HepG2 (cell line): ENCODE results near the gene SLC6A9. TPM values are rescaled to one million over a fixed set of nuclear protein-coding genes. Genes with fewer than 3 reads are reported as not detected.

Experiments
- ATAC-seq: fragments of 200-7000 bp; cut with Tn5 transposase; 3 replicates; pipeline ENCODE4 v1.9.1; 2020; ENCODE audit warnings: mild to moderate bottlenecking, moderate library complexity
- BruUV-seq: library from RNA; stranded (reverse); fragments of 400-500 nt; replicated peaks from 2 replicates; lab custom pipeline; 2021; lab: Mats Ljungman, UMichigan
- CTCF ChIA-PET: fragments of 300-600 bp; formaldehyde crosslinking; extraction: SDS; loops from one replicate; lab custom pipeline; 2021; ENCODE audit warnings: low total read pairs, inconsistent platforms, low intra/inter-chr PET ratio; lab: Yijun Ruan, JAX
- POLR2A ChIA-PET: fragments of 350-600 bp; sonication (Branson Sonifier 250); formaldehyde crosslinking; loops from one replicate; lab custom pipeline; 2020; ENCODE audit warnings: antibody characterized with exemption, inconsistent platforms; lab: Yijun Ruan, JAX
- DNase-seq: peaks from one replicate; pipeline ENCODE4 v3.0.0-alpha.2; 2015; ENCODE audit warnings: low spot score
- FAIRE-seq: peaks from 3 replicates; lab custom pipeline; 2011; peaks lifted over from hg19 to GRCh38; lab: Jason Lieb, UNC
- H2AFZ ChIP-seq: one replicate; pipeline ENCODE4 v1.6.1; 2011; ENCODE audit warnings: low read length, inconsistent platforms
- H3K27ac ChIP-seq: fragments of 300-600 bp; 3 replicates; pipeline ENCODE4 v1.8.0; 2011; ENCODE audit warnings: mixed run types, mild to moderate bottlenecking, mixed read lengths, low read length, inconsistent platforms; ENCODE audit not compliant: insufficient read depth; ENCODE audit errors: extremely low read length
- H3K27me3 ChIP-seq, 2 experiments: fragments of 200-600 bp in 1 of 2; 2 replicates in 1 of 2; 3 replicates in 1 of 2; pipeline versions ENCODE4 v1.6.0 to v1.8.0; 2011; ENCODE audit warnings: low read length in 2 of 2, mild to moderate bottlenecking in 2 of 2, moderate library complexity in 2 of 2, inconsistent platforms in 1 of 2; ENCODE audit not compliant: insufficient read depth in 2 of 2, control insufficient read depth in 1 of 2
- H3K36me3 ChIP-seq, 2 experiments: fragments of 200-600 bp in 1 of 2; replicated peaks in 1 of 2; 2 replicates in 1 of 2; 3 replicates in 1 of 2; pipeline versions ENCODE4 v1.5.1 to v1.8.0; 2011; ENCODE audit warnings: low read length in 2 of 2, inconsistent platforms in 1 of 2; ENCODE audit not compliant: insufficient read depth in 2 of 2, control insufficient read depth in 1 of 2
- H3K4me1 ChIP-seq: 2 replicates; pipeline ENCODE4 v1.5.1; 2012; ENCODE audit warnings: low read length, inconsistent platforms; ENCODE audit not compliant: insufficient read depth
- H3K4me2 ChIP-seq: 2 replicates; pipeline ENCODE4 v1.6.0; 2011; ENCODE audit warnings: low read depth, low read length, inconsistent platforms
- H3K4me3 ChIP-seq, 3 experiments: fragments of 200-600 bp in 1 of 3; sonication (generic), shearing (Covaris generic) in 1 of 3; replicated peaks in 1 of 3; 2 replicates each; pipeline ENCODE4 v1.5.1; 2011 to 2016; ENCODE audit warnings: low read length in 3 of 3, inconsistent platforms in 2 of 3, low read depth in 2 of 3, mild to moderate bottlenecking in 2 of 3, control low read depth in 1 of 3, mixed read lengths in 1 of 3; ENCODE audit not compliant: insufficient read depth in 1 of 3
- H3K79me2 ChIP-seq: one replicate; pipeline ENCODE4 v1.6.1; 2011; ENCODE audit warnings: low read length, inconsistent platforms; ENCODE audit not compliant: insufficient read depth
- H3K9ac ChIP-seq: 2 replicates; pipeline ENCODE4 v1.6.0; 2011; ENCODE audit warnings: mild to moderate bottlenecking, low read depth, low read length, inconsistent platforms; ENCODE audit not compliant: insufficient read depth
- H3K9me3 ChIP-seq: 2 replicates; pipeline ENCODE4 v1.5.1; 2012; ENCODE audit warnings: mild to moderate bottlenecking, low read length
- H4K20me1 ChIP-seq: 2 replicates; pipeline ENCODE4 v1.6.0; 2011; ENCODE audit warnings: inconsistent platforms, mild to moderate bottlenecking, low read length, moderate library complexity; ENCODE audit not compliant: insufficient read depth
- BCL3 ChIP-seq: sonication (generic); formaldehyde crosslinking; IDR thresholded peaks from 2 replicates; pipeline ENCODE4 v1.5.1; 2020; ENCODE audit warnings: mild to moderate bottlenecking, missing genetic modification reagents, moderate library complexity
- EZH2 ChIP-seq: conservative IDR thresholded peaks from 2 replicates; pipeline ENCODE4 v1.6.1; 2012; ENCODE audit warnings: mild to moderate bottlenecking, low read depth, low read length, moderate library complexity
- GLI4 ChIP-seq: sonication (generic); formaldehyde crosslinking; IDR thresholded peaks from 2 replicates; pipeline ENCODE4 v1.5.1; 2020; ENCODE audit warnings: missing genetic modification reagents, mild to moderate bottlenecking, moderate library complexity, borderline replicate concordance
- KDM3A ChIP-seq: IDR thresholded peaks from 2 replicates; pipeline ENCODE4 v1.6.1; 2018; ENCODE audit warnings: low read depth, missing compliant biosample characterization
- NONO ChIP-seq, 2 experiments: fragments of 450-650 bp in 1 of 2; sonication (generic) in 1 of 2; formaldehyde crosslinking in 1 of 2; IDR thresholded peaks in 1 of 2; conservative IDR thresholded peaks in 1 of 2; 2 replicates each; pipeline versions ENCODE4 v1.6.1 to v1.8.0; 2017 to 2022; ENCODE audit warnings: mild to moderate bottlenecking in 1 of 2, missing genetic modification reagents in 1 of 2, moderate library complexity in 1 of 2
- ONECUT2 ChIP-seq: sonication (generic); formaldehyde crosslinking; IDR thresholded peaks from 2 replicates; pipeline ENCODE4 v1.4.0; 2020; ENCODE audit warnings: missing genetic modification reagents
- POGZ ChIP-seq: sonication (generic); formaldehyde crosslinking; IDR thresholded peaks from 2 replicates; pipeline ENCODE4 v1.4.0; 2020; ENCODE audit warnings: mild to moderate bottlenecking, missing genetic modification reagents
- SMYD3 ChIP-seq: sonication (generic); formaldehyde crosslinking; IDR thresholded peaks from 2 replicates; pipeline ENCODE4 v1.8.1; 2023; ENCODE audit warnings: mild to moderate bottlenecking, missing genetic modification reagents
- SOX6 ChIP-seq, 2 experiments: fragments of 450-650 bp in 1 of 2; sonication (generic) in 1 of 2; formaldehyde crosslinking in 1 of 2; IDR thresholded peaks; 2 replicates each; pipeline versions ENCODE4 v1.4.0 to v1.6.1; 2017 to 2020; ENCODE audit warnings: antibody characterized with exemption in 1 of 2, mild to moderate bottlenecking in 1 of 2, missing genetic modification reagents in 1 of 2
- TBX2 ChIP-seq: sonication (generic); formaldehyde crosslinking; IDR thresholded peaks from 2 replicates; pipeline ENCODE4 v1.5.0; 2020; ENCODE audit warnings: missing genetic modification reagents, mild to moderate bottlenecking, borderline replicate concordance
- XRCC5 ChIP-seq: fragments of 200-400 bp; formaldehyde crosslinking; optimal IDR thresholded peaks from 2 replicates; pipeline ENCODE3; 2017; ENCODE audit warnings: mild to moderate bottlenecking, low read length
- ZC3H13 ChIP-seq: sonication (generic); formaldehyde crosslinking; IDR thresholded peaks from 2 replicates; pipeline ENCODE4 v1.8.1; 2023; ENCODE audit warnings: mild to moderate bottlenecking, missing genetic modification reagents, moderate library complexity
- ZNF263 ChIP-seq: sonication (generic); formaldehyde crosslinking; IDR thresholded peaks from 2 replicates; pipeline ENCODE4 v1.4.0; 2020; ENCODE audit warnings: missing genetic modification reagents
- ZNF484 ChIP-seq: sonication (generic); formaldehyde crosslinking; IDR thresholded peaks from 2 replicates; pipeline ENCODE4 v1.5.1; 2020; ENCODE audit warnings: mild to moderate bottlenecking, low read depth, missing genetic modification reagents, borderline replicate concordance
- ZNF576 ChIP-seq: sonication (generic); formaldehyde crosslinking; IDR thresholded peaks from 2 replicates; pipeline ENCODE4 v1.4.0; 2020; ENCODE audit warnings: mild to moderate bottlenecking, missing genetic modification reagents
- ZNF784 ChIP-seq: sonication (generic); formaldehyde crosslinking; IDR thresholded peaks from 2 replicates; pipeline ENCODE4 v1.5.1; 2020; ENCODE audit warnings: missing genetic modification reagents, mild to moderate bottlenecking, borderline replicate concordance
- ZSCAN30 ChIP-seq: sonication (generic); formaldehyde crosslinking; IDR thresholded peaks from 2 replicates; pipeline ENCODE4 v1.5.0; 2020; ENCODE audit warnings: mild to moderate bottlenecking, missing genetic modification reagents
- WGBS: methylation state at CpG from one replicate; pipeline ENCODE4 v1.1.6; 2017; ENCODE audit warnings: low lambda C conversion rate; 5-methylcytosine and 5-hydroxymethylcytosine counted together
- in situ Hi-C: cut with HindIII; loops from 2 replicates; pipeline ENCODE4 v1.10.0; 2017; ENCODE audit warnings: low pct_unique_long_range_greater_than_20kb; ENCODE audit not compliant: extremely low pct_ligation_motif_present
- intact Hi-C: fragments of 100-400 bp; cut with micrococcal nuclease; formaldehyde crosslinking; loops from one replicate; pipeline ENCODE4 v1.10.0; 2022; ENCODE audit not compliant: unreplicated experiment
- polyA plus RNA-seq, 8 experiments: library from polyadenylated mRNA; depleted of rRNA in 3 of 8; stranded (reverse) in 7 of 8; unstranded in 1 of 8; fragments of >200 nt; fragmentation: Illumina TruSeq in 4 of 8; extraction: Trizol in 4 of 8; gene quantifications; 2 replicates each; pipeline versions ENCODE4 v1.2.1 to v1.2.3, GENCODE V29; 2011 to 2016; ENCODE audit warnings: low read depth in 4 of 8, missing spikeins in 1 of 8, mixed read lengths in 1 of 8; ENCODE audit not compliant: insufficient read depth in 1 of 8
- total RNA-seq, 5 experiments: library from RNA; depleted of rRNA; stranded (reverse); fragments of >200 nt; fragmentation: Illumina TruSeq; extraction: Trizol; gene quantifications; 2 replicates each; pipeline ENCODE4 v1.2.3, GENCODE V29; 2016; ENCODE audit warnings: low read depth in 1 of 5

Gene SLC6A9
- total and polyA plus RNA-seq, 2 of the 13 experiments (the other 11 are each of a cell fraction or from before 2014, with no cell fraction given) = 8.5 to 9.9 TPM

GRCh38 chr1:44020464-44020863 lies 10.8 kb downstream of the SLC6A9 start:
- ChIA-PET CTCF (no interaction called here), POLR2A (no interaction called here)
- H3K4me1 ChIP-seq = peaks cover 3% of the 10 kb centered on the region
- peaks cover 4 to 23% of the 10 kb centered on the region in 2 experiments; a peak in 3 of 5 replicates for H3K36me3 ChIP-seq
- H3K27ac ChIP-seq = no peak overlapping the region
- FAIRE-seq (no peak), ATAC-seq (no peak), DNase-seq (no peak)
- no peaks in the 10 kb centered on the region for H3K79me2 ChIP-seq
- in situ Hi-C loops (no loop called here), intact Hi-C loops (no loop called here)
- no peak overlapping the region for H3K4me3 ChIP-seq
- 86% methylated on average over 6 of the region's 6 CpGs for WGBS
- H3K4me2 ChIP-seq = no peak overlapping the region
- no peaks in the 10 kb centered on the region for H3K27me3 ChIP-seq
- H4K20me1 ChIP-seq = no peaks in the 10 kb centered on the region
- no peak for TF ChIP-seq ZNF784 (CRISPR knock-in tag)
- no peak for TF ChIP-seq ZNF484
- no peak for TF ChIP-seq POGZ (CRISPR knock-in tag)
- TF ChIP-seq ONECUT2 (CRISPR knock-in tag) = no peak
- TF ChIP-seq XRCC5 = no peak
- no peak for TF ChIP-seq GLI4 (CRISPR knock-in tag)
- TF ChIP-seq BCL3 (CRISPR knock-in tag) = no peak
- TF ChIP-seq NONO (IDR thresholded peaks at IDR 0.05) = no peak
- TF ChIP-seq NONO (CRISPR knock-in tag; conservative IDR thresholded peaks at IDR 0.05) = no peak
- no peak for TF ChIP-seq ZSCAN30
- TF ChIP-seq ZC3H13 = no peak
- TF ChIP-seq ZNF263 = no peak
- no peak for TF ChIP-seq SOX6 (IDR thresholded peaks at IDR 0.05)
- TF ChIP-seq SOX6 (CRISPR knock-in tag; IDR thresholded peaks at IDR 0.05) = no peak
- TF ChIP-seq KDM3A (CRISPR knock-in tag) = no peak
- no peak for TF ChIP-seq SMYD3
- TF ChIP-seq TBX2 (CRISPR knock-in tag) = no peak
- TF ChIP-seq ZNF576 (CRISPR knock-in tag) = no peak
- TF ChIP-seq EZH2 = no peak
- no peak overlapping the region for H3K9ac ChIP-seq
- no peaks in the 10 kb centered on the region for H3K9me3 ChIP-seq
- no peak overlapping the region for H2AFZ ChIP-seq
- BruUV-seq = no TSS peak
